GM19240 (cell line): Measurements from ENCODE around the gene RASL12.
"Not testable (repeated sequence)": the region's sequence is repeated elsewhere in the genome, so short reads cannot be mapped to it uniquely, and the experiment has no call there.

Experiments
- DNase-seq: peaks from one replicate; pipeline ENCODE4 v3.0.0; 2011; ENCODE audit warnings: low spot score; ENCODE audit not compliant: insufficient read length

The RASL12 gene

GRCh38 chr15:65067645-65068402 lies at the start of gene RASL12:
TSS of gene RASL12 (minus strand) at chr15:65067991. CDS start at chr15:65067835, 156 bp downstream.
- no peak for DNase-seq

- no peak for DNase-seq
Observed at GRCh38 chr15:65115542-65115941, 47.8 kb upstream of the RASL12 start.

GRCh38 chr15:65115086-65115485 lies 47.3 kb upstream of the RASL12 start, which contains the start of gene UBAP1L:
TSS of gene UBAP1L (minus strand) at chr15:65115200. CDS start at chr15:65106215, 8,985 bp downstream.
- no peak for DNase-seq

GRCh38 chr15:65110676-65111292 lies 43.0 kb upstream of the RASL12 start:
- no peak for DNase-seq

- no peak for DNase-seq
Observed at GRCh38 chr15:65106011-65106590, 38.3 kb upstream of the RASL12 start.

- DNase-seq: no peak
Observed at GRCh38 chr15:65105038-65105437, 37.2 kb upstream of the RASL12 start.

- DNase-seq: no peak
Observed at GRCh38 chr15:65102912-65103311, 35.1 kb upstream of the RASL12 start.

- DNase-seq: no peak
Observed at GRCh38 chr15:65101891-65102708, 34.3 kb upstream of the RASL12 start.

- DNase-seq: peak; percentile 52
Observed at GRCh38 chr15:65101411-65101890, 33.7 kb upstream of the RASL12 start.

- no peak for DNase-seq
Observed at GRCh38 chr15:65100442-65100841, 32.7 kb upstream of the RASL12 start.

GRCh38 chr15:65099801-65100200 lies 32.0 kb upstream of the RASL12 start:
- DNase-seq: not testable (repeated sequence)

GRCh38 chr15:65099336-65099735 lies 31.5 kb upstream of the RASL12 start:
- DNase-seq: no peak

- no peak for DNase-seq
Observed at GRCh38 chr15:65097651-65098263, 30.0 kb upstream of the RASL12 start.

- DNase-seq: no peak
Observed at GRCh38 chr15:65096481-65097385, 28.9 kb upstream of the RASL12 start.

- DNase-seq: no peak
Observed at GRCh38 chr15:65095747-65096104, 27.9 kb upstream of the RASL12 start.

- DNase-seq: no peak
Observed at GRCh38 chr15:65095011-65095746, 27.4 kb upstream of the RASL12 start.

GRCh38 chr15:65094294-65094995 lies 26.7 kb upstream of the RASL12 start:
- no peak for DNase-seq

GRCh38 chr15:65093793-65094170 lies 26.0 kb upstream of the RASL12 start:
- DNase-seq: not testable (repeated sequence)
